ENCODE results near the gene ACOXL.

ACOXL gene

GRCh38 chr2:110900191-110900590 is 167.8 kb downstream of the ACOXL start:
- no peak for DNase-seq
- Mint-ChIP-seq H3K27ac (no peak overlapping the region), H3K36me3 (ENCODE audit: low read depth) (no peaks in the 10 kb centered on the region), H3K4me1 (peaks cover 21% of the 10 kb centered on the region), H3K27me3 (ENCODE audit: low read depth, poor library complexity) (peaks cover 7% of the 10 kb centered on the region), H3K9me3 (peaks cover 12% of the 10 kb centered on the region), H3K4me3 (no peak overlapping the region)
- no peak for TF ChIP-seq CTCF (IDR thresholded peaks at IDR 0.05)

GRCh38 chr2:110903548-110903947 is 171.2 kb downstream of the ACOXL start:
- H3K9me3 Mint-ChIP-seq: no peaks in the 10 kb centered on the region
- H3K4me1 Mint-ChIP-seq: peaks cover 21% of the 10 kb centered on the region
- no peak for DNase-seq
- no peak overlapping the region for H3K27ac Mint-ChIP-seq
- H3K27me3 Mint-ChIP-seq (ENCODE audit: low read depth, poor library complexity): peaks cover 5% of the 10 kb centered on the region
- TF ChIP-seq CTCF (IDR thresholded peaks at IDR 0.05): no peak
- H3K36me3 Mint-ChIP-seq (ENCODE audit: low read depth): no peaks in the 10 kb centered on the region
- no peak overlapping the region for H3K4me3 Mint-ChIP-seq

- H3K4me1 Mint-ChIP-seq: peaks cover 21% of the 10 kb centered on the region
- no peaks in the 10 kb centered on the region for H3K36me3 Mint-ChIP-seq (ENCODE audit: low read depth)
- no peak for TF ChIP-seq CTCF (IDR thresholded peaks at IDR 0.05)
- no peak overlapping the region for H3K27ac Mint-ChIP-seq
- DNase-seq: no peak
- no peaks in the 10 kb centered on the region for H3K9me3 Mint-ChIP-seq
- H3K4me3 Mint-ChIP-seq: no peak overlapping the region
- H3K27me3 Mint-ChIP-seq (ENCODE audit: low read depth, poor library complexity): peaks cover 5% of the 10 kb centered on the region
Observed at GRCh38 chr2:110904116-110904778, 171.9 kb downstream of the ACOXL start.

- Mint-ChIP-seq H3K9me3 (no peaks in the 10 kb centered on the region), H3K36me3 (ENCODE audit: low read depth) (no peaks in the 10 kb centered on the region)
- DNase-seq: no peak
Observed at GRCh38 chr2:110904779-110905148, 172.4 kb downstream of the ACOXL start.

GRCh38 chr2:110905217-110905616 is 172.8 kb downstream of the ACOXL start:
- no peak for DNase-seq
- peaks cover 5% of the 10 kb centered on the region for H3K27me3 Mint-ChIP-seq (ENCODE audit: low read depth, poor library complexity)

More at GRCh38 chr2:110904779-110905148, 172.4 kb downstream of the ACOXL start:
- TF ChIP-seq CTCF (IDR thresholded peaks at IDR 0.05): no peak
- Mint-ChIP-seq H3K4me1 (peaks cover 21% of the 10 kb centered on the region), H3K4me3 (no peak overlapping the region), H3K27me3 (ENCODE audit: low read depth, poor library complexity) (peaks cover 5% of the 10 kb centered on the region), H3K27ac (peak overlapping the region; percentile 12)

More at GRCh38 chr2:110905217-110905616, 172.8 kb downstream of the ACOXL start:
- peaks cover 21% of the 10 kb centered on the region for H3K4me1 Mint-ChIP-seq
- TF ChIP-seq CTCF (IDR thresholded peaks at IDR 0.05): no peak
- no peaks in the 10 kb centered on the region for H3K36me3 Mint-ChIP-seq (ENCODE audit: low read depth)
- no peaks in the 10 kb centered on the region for H3K9me3 Mint-ChIP-seq
- no peak overlapping the region for H3K4me3 Mint-ChIP-seq
- peak overlapping the region; percentile 12 for H3K27ac Mint-ChIP-seq

All from nephron progenitor cell (in vitro differentiated cells).